ENCODE measurements around the gene CSNK2B. TPM values are rescaled to one million over a fixed set of nuclear protein-coding genes. Genes with fewer than 3 reads are reported as not detected.
A peak's percentile ranks its signal among the peaks of the same experiment; 100 is the strongest.

CSNK2B gene
- polyA plus RNA-seq, 3 donors = 147 to 227 (median 195) TPM

GRCh38 chr6:31641370-31641769, 24.5 kb upstream of the CSNK2B start:
- H3K36me3 ChIP-seq (replicated peaks in 1 of 2; ENCODE audit: control insufficient read depth in 1 of 2, insufficient read depth in 2 of 2, low read length in 2 of 2) = peaks cover 94 to 99% of the 10 kb centered on the region in 2 donors
- H3K9me3 ChIP-seq (replicated peaks in 1 of 2; ENCODE audit: control insufficient read depth in 1 of 2, insufficient read depth in 1 of 2, low read length in 2 of 2) = no peaks in the 10 kb centered on the region
- no peaks in the 10 kb centered on the region for H3K9me3 Mint-ChIP-seq
- no peak overlapping the region for H2AFZ ChIP-seq (ENCODE audit: insufficient read depth, low read depth, low read length, poor library complexity, severe bottlenecking)
- no peak overlapping the region for H3K4me3 ChIP-seq (replicated peaks in 1 of 3; ENCODE audit: low read depth in 2 of 3, low read length in 3 of 3)
- TF ChIP-seq, protein P1, sequence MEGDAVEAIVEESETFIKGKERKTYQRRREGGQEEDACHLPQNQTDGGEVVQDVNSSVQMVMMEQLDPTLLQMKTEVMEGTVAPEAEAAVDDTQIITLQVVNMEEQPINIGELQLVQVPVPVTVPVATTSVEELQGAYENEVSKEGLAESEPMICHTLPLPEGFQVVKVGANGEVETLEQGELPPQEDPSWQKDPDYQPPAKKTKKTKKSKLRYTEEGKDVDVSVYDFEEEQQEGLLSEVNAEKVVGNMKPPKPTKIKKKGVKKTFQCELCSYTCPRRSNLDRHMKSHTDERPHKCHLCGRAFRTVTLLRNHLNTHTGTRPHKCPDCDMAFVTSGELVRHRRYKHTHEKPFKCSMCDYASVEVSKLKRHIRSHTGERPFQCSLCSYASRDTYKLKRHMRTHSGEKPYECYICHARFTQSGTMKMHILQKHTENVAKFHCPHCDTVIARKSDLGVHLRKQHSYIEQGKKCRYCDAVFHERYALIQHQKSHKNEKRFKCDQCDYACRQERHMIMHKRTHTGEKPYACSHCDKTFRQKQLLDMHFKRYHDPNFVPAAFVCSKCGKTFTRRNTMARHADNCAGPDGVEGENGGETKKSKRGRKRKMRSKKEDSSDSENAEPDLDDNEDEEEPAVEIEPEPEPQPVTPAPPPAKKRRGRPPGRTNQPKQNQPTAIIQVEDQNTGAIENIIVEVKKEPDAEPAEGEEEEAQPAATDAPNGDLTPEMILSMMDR (IDR thresholded peaks at IDR 0.05) = no peak
- H3K4me3 Mint-ChIP-seq = no peak overlapping the region
- H3K36me3 Mint-ChIP-seq = peaks cover 82 to 97% of the 10 kb centered on the region in 2 donors
- H3K27me3 ChIP-seq (ENCODE audit: control insufficient read depth in 2 of 2, insufficient read depth in 2 of 2, low read length in 2 of 2) = no peaks in the 10 kb centered on the region
- no peak overlapping the region for H3K27ac ChIP-seq (ENCODE audit: low read depth in 1 of 2, low read length in 2 of 2)
- intact Hi-C loops (cut with micrococcal nuclease) = no loop called here
- no peak for DNase-seq
- H3K4me1 Mint-ChIP-seq = no peaks in the 10 kb centered on the region
- H3K79me2 ChIP-seq (ENCODE audit: insufficient read depth, low read length) = no peaks in the 10 kb centered on the region
- H3K4me2 ChIP-seq (replicated peaks; ENCODE audit: extremely low read depth, low read length, poor library complexity, severe bottlenecking) = no peak overlapping the region
- no peaks in the 10 kb centered on the region for H3K4me1 ChIP-seq (ENCODE audit: control insufficient read depth in 1 of 2, insufficient read depth in 2 of 2, low read length in 2 of 2)
- no peaks in the 10 kb centered on the region for H3K27me3 Mint-ChIP-seq (ENCODE audit: low read depth in 3 of 3)
- WGBS (ENCODE audit: insufficient coverage) = no CpG with 5 or more reads among the region's 4 CpGs
- H3K27ac Mint-ChIP-seq = peak overlapping the region in 2 of 7 donors; percentile 3 to 65
- no peak overlapping the region for H3K9ac ChIP-seq (ENCODE audit: insufficient read depth, low read length, poor library complexity, severe bottlenecking)
- peaks cover 84% of the 10 kb centered on the region for H4K20me1 ChIP-seq (ENCODE audit: insufficient read depth, low read length)

DNA sequence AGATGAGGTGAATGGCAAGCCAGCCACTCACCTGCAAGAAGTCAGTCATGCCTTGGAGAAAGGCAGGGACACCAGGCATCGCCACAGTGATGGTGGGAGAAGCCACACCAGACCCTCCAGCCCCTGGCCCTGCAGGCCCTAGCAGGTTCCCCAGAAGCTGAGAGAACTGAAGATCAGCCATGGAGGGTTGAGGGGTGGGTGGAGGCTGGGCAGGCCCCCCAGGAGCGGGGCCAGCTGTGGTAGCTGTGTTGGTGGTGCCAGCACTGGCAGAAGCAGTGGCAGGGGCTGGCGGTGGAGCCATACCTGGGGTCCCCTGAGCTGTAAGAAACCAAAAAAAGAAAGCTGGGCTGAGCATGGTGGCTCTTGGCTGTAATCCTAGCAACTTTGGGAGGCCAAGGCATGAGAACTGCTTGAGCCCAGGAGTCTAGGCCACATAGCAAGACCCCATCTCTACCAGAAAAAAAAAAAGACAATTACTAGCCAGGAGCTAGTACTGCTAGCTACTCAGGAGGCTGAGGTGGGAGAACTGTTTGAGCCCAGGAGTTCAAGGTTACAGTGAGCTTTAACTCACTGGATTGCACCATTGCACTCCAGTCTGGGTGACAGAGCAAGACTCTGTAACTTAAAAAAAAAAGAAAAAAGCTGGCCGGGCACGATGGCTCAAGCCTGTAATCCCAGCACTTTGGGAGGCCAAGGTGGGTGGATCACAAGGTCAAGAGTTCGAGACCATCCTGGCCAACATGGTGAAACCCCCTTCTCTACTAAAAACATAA, 22.9 kb upstream of the CSNK2B start:
- Histone ChIP-seq H3K9ac (ENCODE audit: insufficient read depth, low read length, poor library complexity, severe bottlenecking) (no peak overlapping the region), H3K27ac (ENCODE audit: low read depth in 1 of 2, low read length in 2 of 2) (peak overlapping the region in 1 of 2 donors; percentile 26), H3K4me3 (replicated peaks in 1 of 3; ENCODE audit: low read depth in 2 of 3, low read length in 3 of 3) (no peak overlapping the region), H3K79me2 (ENCODE audit: insufficient read depth, low read length) (peaks cover 6% of the 10 kb centered on the region), H3K4me1 (ENCODE audit: control insufficient read depth in 1 of 2, insufficient read depth in 2 of 2, low read length in 2 of 2) (no peaks in the 10 kb centered on the region), H2AFZ (ENCODE audit: insufficient read depth, low read depth, low read length, poor library complexity, severe bottlenecking) (no peak overlapping the region), H3K36me3 (replicated peaks in 1 of 2; ENCODE audit: control insufficient read depth in 1 of 2, insufficient read depth in 2 of 2, low read length in 2 of 2) (peaks cover 94 to 98% of the 10 kb centered on the region in 2 donors), H3K4me2 (replicated peaks; ENCODE audit: extremely low read depth, low read length, poor library complexity, severe bottlenecking) (no peak overlapping the region), H4K20me1 (ENCODE audit: insufficient read depth, low read length) (peaks cover 79% of the 10 kb centered on the region), H3K27me3 (ENCODE audit: control insufficient read depth in 2 of 2, insufficient read depth in 2 of 2, low read length in 2 of 2) (no peaks in the 10 kb centered on the region), H3K9me3 (replicated peaks in 1 of 2; ENCODE audit: control insufficient read depth in 1 of 2, insufficient read depth in 1 of 2, low read length in 2 of 2) (no peaks in the 10 kb centered on the region)
- H3K27me3 Mint-ChIP-seq (ENCODE audit: low read depth in 3 of 3) = no peaks in the 10 kb centered on the region
- H3K4me1 Mint-ChIP-seq = no peaks in the 10 kb centered on the region
- peaks cover 81 to 99% of the 10 kb centered on the region in 2 donors for H3K36me3 Mint-ChIP-seq
- TF ChIP-seq, protein P1 (IDR thresholded peaks at IDR 0.05) = no peak
- DNase-seq = no peak
- H3K4me3 Mint-ChIP-seq = no peak overlapping the region
- intact Hi-C loops (cut with micrococcal nuclease) = no loop called here
- H3K27ac Mint-ChIP-seq = peak overlapping the region in 1 of 7 donors; percentile 18
- WGBS (ENCODE audit: insufficient coverage) = 100% methylated on average over 3 of the region's 6 CpGs
- H3K9me3 Mint-ChIP-seq = no peaks in the 10 kb centered on the region
